GM21576 (cell line): ENCODE measurements around the gene FBXW5.

Experiments
- ATAC-seq: cut with Tn5 transposase; IDR thresholded peaks from one replicate; pipeline ENCODE4 v1.9.1; 2021; ENCODE audit warnings: mild to moderate bottlenecking, moderate library complexity; ENCODE audit not compliant: unreplicated experiment

Gene FBXW5

GRCh38 chr9:136978073-136978864, 33.7 kb upstream of the FBXW5 start:
- no peak for ATAC-seq

DNA sequence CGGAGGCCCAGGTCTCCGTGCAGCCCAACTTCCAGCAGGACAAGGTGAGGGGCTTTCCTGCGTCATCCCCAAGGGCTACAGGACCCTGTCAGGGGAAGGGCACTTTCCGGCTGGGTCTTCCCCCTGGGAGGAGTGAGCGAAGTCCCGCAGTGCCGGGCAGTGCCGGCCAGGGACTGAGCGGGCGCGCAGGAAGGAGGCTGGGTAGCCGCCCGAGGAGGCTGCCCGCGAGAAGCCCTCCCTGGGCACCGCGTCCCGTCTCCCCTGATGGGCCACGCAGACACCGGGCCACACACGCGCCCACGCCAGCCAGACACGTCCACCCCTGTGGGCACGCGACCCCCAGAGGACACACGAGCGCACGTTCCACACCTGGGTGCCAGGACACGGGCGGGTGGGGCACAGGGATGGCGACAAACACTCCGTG, 33.1 kb upstream of the FBXW5 start:
- no peak for ATAC-seq

DNA sequence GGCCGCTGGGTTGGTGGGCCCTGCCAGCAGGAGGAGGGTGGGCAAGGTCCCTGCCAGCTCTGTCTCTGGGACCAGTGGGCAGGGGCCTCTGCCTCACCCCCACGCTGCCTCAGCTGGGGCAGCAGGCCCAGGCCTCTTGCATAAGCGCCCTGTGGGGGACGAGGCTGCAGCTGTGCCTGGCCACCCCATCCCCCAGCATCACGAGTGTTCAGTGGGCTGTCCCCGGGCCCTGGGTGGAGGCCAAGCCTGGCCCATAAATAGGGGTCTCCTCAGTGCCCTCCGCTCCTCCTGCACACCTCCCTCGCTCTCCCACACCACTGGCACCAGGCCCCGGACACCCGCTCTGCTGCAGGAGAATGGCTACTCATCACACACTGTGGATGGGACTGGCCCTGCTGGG, 32.7 kb upstream of the FBXW5 start, which contains the start of gene PTGDS:
Gene PTGDS, plus strand, starts transcription at position 282 of the 400 bp plus-strand sequence. Its CDS starts 75 bp downstream, at position 357.
- ATAC-seq, result no peak

DNA sequence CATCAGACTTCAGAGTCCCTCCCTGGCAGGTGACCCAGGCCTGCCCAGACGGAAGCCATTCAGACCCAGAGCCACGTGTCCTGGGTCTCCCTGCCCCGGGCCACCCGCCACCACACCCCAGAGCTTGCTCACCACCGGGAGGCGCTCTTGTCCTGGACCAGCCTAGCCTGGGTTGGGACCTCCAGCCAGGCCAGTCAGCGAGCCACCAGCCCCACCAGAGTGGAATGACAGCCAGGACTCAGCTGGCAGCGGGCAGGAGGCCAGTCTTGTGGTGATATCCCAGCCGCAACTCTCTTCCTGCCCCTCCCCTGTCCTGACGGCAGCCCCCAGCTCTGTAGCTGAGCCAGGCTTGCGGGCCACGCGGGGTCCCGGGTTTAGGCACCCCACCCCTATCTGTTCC, 31.1 kb upstream of the FBXW5 start:
- no peak for ATAC-seq

DNA sequence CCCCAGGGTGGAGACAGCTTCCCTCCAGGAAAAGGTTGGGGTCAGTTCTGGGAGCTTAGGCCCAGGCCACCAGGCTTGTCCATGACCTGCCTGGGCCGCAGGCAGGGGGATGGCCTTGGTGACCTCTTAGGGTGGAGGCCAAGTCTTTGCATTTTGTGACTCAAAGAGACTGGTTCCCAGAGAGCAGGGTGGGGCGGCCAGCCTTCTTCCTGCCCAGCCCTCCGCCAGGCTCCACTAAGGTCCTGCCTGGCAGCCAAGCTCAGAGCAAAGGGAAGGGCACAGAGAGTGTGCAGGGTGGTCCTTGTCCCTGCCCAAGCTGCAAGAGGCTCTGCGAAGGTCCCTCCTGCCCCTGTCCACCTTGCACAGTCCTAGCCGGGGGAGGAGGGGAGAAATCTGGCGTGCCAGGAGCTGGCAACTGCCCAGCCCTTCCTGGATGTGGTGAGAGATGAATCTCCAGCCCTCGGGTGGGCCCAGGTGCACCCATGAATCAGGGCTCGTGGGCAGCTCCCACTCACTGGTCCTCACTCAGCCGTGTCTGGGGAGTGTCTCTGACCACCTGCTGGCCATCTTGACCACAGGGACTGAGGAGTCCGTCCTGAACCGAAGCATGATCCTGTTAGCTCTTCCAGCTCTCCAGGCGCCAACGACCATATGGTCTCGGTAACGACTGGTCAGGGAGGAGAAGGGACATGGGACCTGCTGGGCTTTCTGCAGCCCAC, 30.4 kb upstream of the FBXW5 start:
- no peak for ATAC-seq

DNA sequence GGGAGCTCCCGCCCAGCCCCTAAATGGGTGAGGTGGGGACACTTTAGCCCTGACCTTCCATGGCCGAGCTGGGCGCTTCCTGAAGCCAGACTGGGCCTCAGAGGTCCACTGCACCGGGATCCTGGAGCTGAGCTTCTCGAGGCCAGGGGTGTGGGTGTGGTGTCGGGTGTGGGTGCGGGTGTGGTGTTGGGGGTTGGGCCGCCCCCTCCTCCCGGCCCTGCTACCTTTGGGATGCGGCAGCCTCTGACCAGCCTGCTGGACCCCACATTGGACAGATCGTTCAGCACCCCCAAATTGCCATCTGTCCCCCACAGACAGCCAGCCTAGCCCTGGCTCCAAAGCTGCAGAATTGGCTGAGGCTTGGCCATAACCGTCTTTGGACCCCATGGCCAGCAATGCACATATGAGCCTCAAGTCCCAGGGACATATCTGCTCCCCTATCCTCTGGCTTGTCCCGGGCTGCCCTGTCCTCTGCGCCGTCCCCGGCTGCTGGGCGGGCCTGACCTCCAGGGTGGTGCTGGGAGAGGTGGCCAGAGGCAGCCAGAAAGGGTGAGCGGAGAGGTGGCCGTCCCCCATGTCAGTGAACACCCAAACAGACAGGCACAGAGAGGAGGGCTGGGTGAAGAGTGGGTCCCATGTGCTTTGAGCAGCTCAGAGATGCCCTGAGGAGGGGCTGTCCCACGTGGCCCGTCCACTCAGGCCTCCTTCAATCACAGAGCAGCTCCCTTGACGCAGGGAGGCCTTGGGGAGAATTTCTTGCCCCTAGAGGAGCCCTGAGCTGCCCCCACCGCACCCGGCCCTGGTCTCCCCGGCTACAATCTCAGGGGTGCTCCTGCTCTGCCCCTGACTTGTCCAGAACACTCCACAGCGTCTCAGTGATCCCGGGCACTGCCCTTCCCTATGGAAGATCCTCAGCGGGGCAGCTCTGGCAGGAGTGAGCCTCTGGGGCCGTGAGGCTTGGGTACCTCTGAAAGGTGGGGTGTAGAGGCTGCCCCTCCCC, 29.4 kb upstream of the FBXW5 start:
- no peak for ATAC-seq

- no peak for ATAC-seq
These were observed 28.2 kb upstream of the FBXW5 start for GRCh38 chr9:136972743-136973142.

GRCh38 chr9:136972335-136972734, 27.8 kb upstream of the FBXW5 start:
- ATAC-seq, result no peak

DNA sequence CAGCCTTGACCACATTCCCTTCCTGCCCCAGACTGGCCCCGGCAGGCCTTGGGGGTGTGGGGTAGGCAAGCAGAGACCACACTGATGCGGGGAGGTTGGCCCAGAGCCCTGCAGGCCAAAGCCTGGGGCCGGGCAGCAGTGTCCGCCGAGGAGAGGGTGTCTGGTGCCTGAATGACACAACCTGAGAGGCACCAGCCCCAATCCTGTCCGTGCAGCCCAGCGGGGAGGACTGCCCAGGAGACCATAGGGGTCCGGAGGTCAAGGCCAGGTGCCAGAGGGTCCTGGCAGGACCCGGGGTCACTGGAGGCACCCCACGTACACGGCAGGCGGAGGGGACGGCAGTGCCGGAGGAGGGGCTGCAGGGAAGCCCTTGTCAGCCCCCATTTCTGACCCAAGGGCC, 27.2 kb upstream of the FBXW5 start:
- no peak for ATAC-seq

DNA sequence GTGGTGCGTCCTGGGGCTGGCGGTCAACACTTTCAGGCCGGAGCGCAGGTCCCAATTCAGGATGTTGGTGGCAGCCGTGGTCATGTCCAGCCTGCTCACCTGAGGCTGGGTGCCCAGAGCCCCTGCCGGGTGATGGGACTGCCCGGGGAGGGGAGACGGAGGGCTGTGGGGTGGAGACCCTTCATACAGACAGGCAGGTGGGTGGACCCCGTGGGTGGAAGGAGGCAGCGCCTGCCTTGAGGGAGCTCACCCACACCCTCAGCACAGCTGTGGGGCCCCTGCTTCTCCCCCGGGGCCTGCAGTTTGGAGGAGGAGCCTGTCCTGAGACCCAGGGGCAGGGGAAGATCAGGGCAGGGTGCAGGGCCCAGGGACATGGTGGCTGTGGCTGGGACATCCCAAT, 25.8 kb upstream of the FBXW5 start:
- no peak for ATAC-seq

- ATAC-seq, result no peak
These were observed 25.2 kb upstream of the FBXW5 start for GRCh38 chr9:136969774-136970173.

- ATAC-seq, result no peak
These were observed 24.6 kb upstream of the FBXW5 start for GRCh38 chr9:136969150-136969549.

- no peak for ATAC-seq
These were observed 24.0 kb upstream of the FBXW5 start for GRCh38 chr9:136968333-136969127.

DNA sequence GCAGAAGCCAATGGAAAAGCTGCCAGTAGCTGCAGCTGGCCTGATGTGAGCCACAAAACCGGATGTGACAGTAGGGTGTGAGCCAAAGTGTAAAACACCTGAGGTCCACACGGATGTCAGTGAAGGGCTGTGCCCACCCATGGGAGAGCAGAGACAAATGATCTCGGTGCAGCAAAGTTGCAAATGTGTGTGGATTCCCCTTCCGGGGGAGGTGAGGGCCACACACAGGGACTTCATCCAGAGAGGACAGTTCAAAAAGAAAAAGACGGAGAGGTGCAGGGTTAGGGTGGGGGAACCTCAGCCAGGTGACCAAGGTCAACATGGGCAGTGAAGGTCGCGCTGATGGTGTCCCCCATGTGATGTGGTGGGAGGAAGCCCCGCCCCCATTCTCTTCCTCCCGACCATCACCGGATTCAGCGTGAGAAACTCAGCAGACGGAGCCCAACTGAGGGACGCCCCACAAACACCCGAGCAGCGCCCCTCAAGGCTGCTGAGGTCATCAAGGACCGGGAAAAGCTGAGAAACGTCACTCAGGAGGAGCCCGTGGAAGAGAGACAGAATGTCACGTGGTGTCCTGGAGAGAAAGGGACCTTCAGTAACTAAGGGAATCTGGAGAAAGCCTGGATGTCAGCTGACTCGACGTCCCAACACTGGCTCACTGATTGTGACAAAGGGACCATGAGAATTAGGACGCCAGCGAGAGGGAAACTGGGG, 21.4 kb upstream of the FBXW5 start:
- ATAC-seq, result no peak

DNA sequence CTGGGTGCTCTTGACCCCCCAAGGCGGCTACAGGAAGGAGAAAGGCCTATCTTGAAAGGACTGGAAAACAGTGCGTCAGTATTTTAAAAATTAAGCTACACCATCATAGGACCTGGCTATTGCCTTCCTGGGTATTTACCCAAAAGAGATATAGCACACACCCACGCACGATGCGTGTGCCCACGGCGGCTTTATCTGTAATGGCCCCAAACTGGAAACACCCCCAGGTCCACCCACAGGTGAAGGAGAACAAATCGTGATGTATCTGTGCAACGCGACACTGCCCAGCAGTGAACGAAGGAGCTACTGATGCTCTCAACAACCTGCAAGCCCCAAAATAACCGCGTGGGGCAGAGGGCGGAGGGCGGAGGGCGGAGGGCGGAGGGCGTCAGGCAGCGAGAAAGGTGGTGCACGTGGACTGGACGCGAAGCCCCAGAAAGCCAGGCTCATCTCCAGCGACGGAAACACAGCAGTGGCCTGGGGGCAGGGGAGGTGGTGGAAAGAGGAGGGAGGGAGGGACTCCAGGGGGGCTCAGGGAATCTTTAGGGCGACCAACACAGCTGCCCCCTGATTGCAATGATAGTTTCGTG, 20.4 kb upstream of the FBXW5 start:
- ATAC-seq, result no peak

DNA sequence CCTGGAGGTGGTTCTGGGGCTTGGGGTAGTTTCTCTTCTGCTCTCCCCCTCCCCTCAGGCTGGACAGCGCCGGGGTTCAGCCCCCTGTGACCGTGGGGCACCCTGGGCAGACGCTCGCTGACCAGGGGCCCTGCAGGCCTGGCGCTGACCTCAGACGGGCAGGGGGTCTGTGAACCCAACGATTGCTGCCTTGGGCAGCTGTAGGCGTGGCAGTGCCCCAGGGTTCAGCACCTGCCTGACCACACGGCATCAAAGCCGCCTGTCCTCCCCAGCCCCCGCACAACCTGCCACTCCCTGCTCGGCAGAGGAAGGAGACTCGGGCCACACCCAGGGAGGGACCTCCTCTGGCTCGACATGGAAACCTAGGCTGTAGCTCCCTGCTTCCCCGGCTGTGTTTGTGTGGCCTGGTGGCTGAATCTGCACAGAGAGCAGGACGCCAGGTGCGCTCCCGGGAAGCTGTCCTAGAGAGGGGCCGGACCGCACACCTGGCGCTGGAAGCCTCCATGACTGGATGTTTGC, 19.7 kb upstream of the FBXW5 start:
- ATAC-seq, result no peak

DNA sequence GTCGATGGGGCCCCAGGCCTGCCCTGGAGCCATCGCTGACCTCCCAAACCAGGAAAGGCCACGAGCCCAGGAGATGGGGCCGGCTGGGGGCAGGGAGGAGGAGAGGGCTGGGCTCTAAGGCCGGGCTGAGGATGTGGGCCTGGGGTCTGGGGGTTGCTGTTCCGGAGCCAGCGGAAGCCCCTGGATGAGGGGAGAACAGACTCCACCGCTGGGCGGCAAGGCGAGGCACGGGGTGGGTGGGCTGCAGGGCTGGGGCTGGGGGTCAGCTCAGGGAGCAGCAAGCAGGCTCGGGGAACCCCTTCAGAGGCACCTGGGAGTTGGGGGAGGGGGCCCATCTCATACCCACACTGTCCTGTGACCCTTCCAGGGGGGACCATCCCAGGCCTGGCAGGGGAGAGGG, 19.2 kb upstream of the FBXW5 start:
- ATAC-seq, result no peak

- ATAC-seq, result no peak
These were observed 18.8 kb upstream of the FBXW5 start for GRCh38 chr9:136963341-136963740.

DNA sequence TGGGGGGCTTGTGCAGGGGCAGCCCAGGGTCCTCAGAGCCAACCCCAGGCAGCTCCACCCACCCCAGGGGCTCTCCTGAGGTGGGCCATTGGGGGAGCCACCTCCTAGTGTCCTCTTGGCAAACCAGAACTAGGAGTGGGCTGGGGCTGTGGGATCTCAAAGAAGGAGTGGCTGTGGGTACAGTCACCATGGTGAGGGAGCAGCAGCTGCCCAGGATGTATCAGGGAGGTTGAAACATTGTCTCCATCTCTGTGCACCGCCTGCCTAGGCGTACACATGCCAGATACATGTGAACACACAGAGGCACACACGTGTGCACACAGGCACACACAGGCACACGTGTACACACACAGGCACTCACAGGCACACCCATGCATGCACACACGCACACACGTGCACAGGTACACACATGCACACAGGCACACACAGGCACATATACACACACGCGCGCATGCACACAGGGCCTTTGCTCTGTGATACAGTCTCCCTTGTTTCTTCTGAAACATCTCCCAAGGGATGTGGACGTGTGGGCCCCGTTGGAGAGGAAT, 18.2 kb upstream of the FBXW5 start:
- ATAC-seq, result no peak
